GM13976 (cell line): Measurements from ENCODE around the gene TMEM273.

Source experiments
- DNase-seq: peaks from one replicate; pipeline ENCODE4 v3.0.0; 2012; ENCODE audit warnings: low spot score
- CTCF ChIP-seq: IDR thresholded peaks from 2 replicates; pipeline ENCODE4 v1.5.1; 2012; ENCODE audit warnings: borderline replicate concordance, mild to moderate bottlenecking; ENCODE audit not compliant: insufficient read depth; ENCODE audit errors: extremely low read depth, missing control alignments, control extremely low read depth
- in situ Hi-C: fragments of 300-500 bp; cut with MboI; formaldehyde crosslinking; loops from one replicate; pipeline ENCODE4 v1.12.0; 2022; ENCODE audit warnings: low sequenced_read_pairs, mixed read lengths, inconsistent platforms; ENCODE audit not compliant: unreplicated experiment

TMEM273 gene

GRCh38 chr10:49123981-49124950 is 63.9 kb downstream of the TMEM273 start:
- TF ChIP-seq CTCF = no peak
- in situ Hi-C loops = no loop called here
- DNase-seq = no peak

GRCh38 chr10:49120911-49121310 is 67.3 kb downstream of the TMEM273 start:
- DNase-seq = no peak
- in situ Hi-C loops = no loop called here
- no peak for TF ChIP-seq CTCF

- no peak for DNase-seq
These were observed 68.4 kb downstream of the TMEM273 start for GRCh38 chr10:49119746-49120145.

GRCh38 chr10:49118430-49119074 is 69.6 kb downstream of the TMEM273 start:
- no peak for DNase-seq
- TF ChIP-seq CTCF = no peak
- in situ Hi-C loops = no loop called here

More at GRCh38 chr10:49119746-49120145, 68.4 kb downstream of the TMEM273 start:
- TF ChIP-seq CTCF = no peak
- in situ Hi-C loops = no loop called here

GRCh38 chr10:49117376-49118070 is 70.7 kb downstream of the TMEM273 start:
- TF ChIP-seq CTCF = no peak
- in situ Hi-C loops = no loop called here
- no peak for DNase-seq
